SK-N-SH (cell line): Measurements from ENCODE around the gene ZNF609. TPM values are rescaled to one million over a fixed set of nuclear protein-coding genes. Genes with fewer than 3 reads are reported as not detected.

ENCODE experiments used
- CTCF ChIA-PET: fragments of 300-600, 350-600 bp; formaldehyde crosslinking; extraction: SDS; loops from one replicate; lab custom pipeline; 2021; lab: Yijun Ruan, JAX
- POLR2A ChIA-PET: fragments of 350-600 bp; sonication (Branson Sonifier 250); formaldehyde crosslinking; extraction: SDS; loops from one replicate; lab custom pipeline; 2020; ENCODE audit warnings: antibody characterized with exemption, inconsistent platforms; lab: Yijun Ruan, JAX
- DNase-seq: peaks from one replicate; pipeline ENCODE4 v3.0.0; 2012
- H2AFZ ChIP-seq: fragments of 200-600 bp; sonication (generic); 2 replicates; pipeline ENCODE4 v1.8.1; 2016; ENCODE audit warnings: antibody characterized with exemption, mild to moderate bottlenecking, low read depth
- H3F3A ChIP-seq: fragments of 200-600 bp; sonication (generic); replicated peaks from 2 replicates; pipeline ENCODE3; 2016; ENCODE audit warnings: antibody characterized with exemption, mild to moderate bottlenecking; ENCODE audit not compliant: insufficient read depth
- H3K27ac ChIP-seq, 2 experiments: fragments of 200-500 bp in 1 of 2; fragments of 200-600 bp in 1 of 2; sonication (Bioruptor generic) in 1 of 2; sonication (generic), shearing (Covaris generic) in 1 of 2; 2 replicates each; pipeline versions ENCODE4 v1.5.1 to v1.6.1; 2014 to 2016; ENCODE audit warnings: low read depth in 2 of 2, inconsistent platforms in 1 of 2, low read length in 1 of 2, mild to moderate bottlenecking in 1 of 2, mixed read lengths in 1 of 2
- H3K27me3 ChIP-seq: fragments of 200-600 bp; sonication (generic), shearing (Covaris generic); 2 replicates; pipeline ENCODE4 v1.6.1; 2016; ENCODE audit warnings: mixed run types; ENCODE audit not compliant: insufficient read depth
- H3K36me3 ChIP-seq, 2 experiments: fragments of 200-500 bp in 1 of 2; fragments of 200-600 bp in 1 of 2; sonication (Bioruptor generic) in 1 of 2; sonication (generic) in 1 of 2; replicated peaks in 1 of 2; 2 replicates each; pipeline versions ENCODE3 to v1.5.1; 2014 to 2016; ENCODE audit warnings: low read length in 1 of 2, mild to moderate bottlenecking in 1 of 2; ENCODE audit not compliant: insufficient read depth in 2 of 2, control insufficient read depth in 1 of 2
- H3K4me1 ChIP-seq, 2 experiments: fragments of 200-500 bp in 1 of 2; fragments of 200-600 bp in 1 of 2; sonication (Bioruptor generic) in 1 of 2; sonication (generic), shearing (Covaris generic) in 1 of 2; 2 replicates each; pipeline versions ENCODE4 v1.5.1 to v1.6.1; 2014 to 2016; ENCODE audit warnings: low read depth in 1 of 2, low read length in 1 of 2, mixed run types in 1 of 2; ENCODE audit not compliant: insufficient read depth in 2 of 2, control insufficient read depth in 1 of 2
- H3K4me2 ChIP-seq: fragments of 200-600 bp; sonication (generic), shearing (Covaris generic); 2 replicates; pipeline ENCODE4 v1.6.1; 2017; ENCODE audit warnings: mixed run types
- H3K4me3 ChIP-seq, 2 experiments: fragments of 200-500 bp in 1 of 2; fragments of 200-600 bp in 1 of 2; sonication (Bioruptor generic) in 1 of 2; sonication (generic), shearing (Covaris generic) in 1 of 2; 2 replicates each; pipeline versions ENCODE4 v1.5.1 to v1.8.1; 2014 to 2016; ENCODE audit warnings: low read depth in 2 of 2, inconsistent platforms in 1 of 2, low read length in 1 of 2, mild to moderate bottlenecking in 1 of 2, mixed read lengths in 1 of 2, moderate library complexity in 1 of 2
- H3K79me2 ChIP-seq: fragments of 200-600 bp; sonication (generic); 2 replicates; pipeline ENCODE4 v1.8.1; 2017; ENCODE audit warnings: mild to moderate bottlenecking; ENCODE audit not compliant: insufficient read depth
- H3K9ac ChIP-seq: fragments of 200-600 bp; sonication (generic); 2 replicates; pipeline ENCODE4 v1.6.1; 2017; ENCODE audit warnings: mixed run types
- H3K9me2 ChIP-seq: fragments of 200-600 bp; sonication (generic); 2 replicates; pipeline ENCODE4 v1.6.1; 2017; ENCODE audit warnings: mixed run types
- H3K9me3 ChIP-seq: fragments of 200-600 bp; sonication (generic); 2 replicates; pipeline ENCODE4 v1.6.1; 2017; ENCODE audit warnings: mixed run types, mild to moderate bottlenecking, moderate library complexity
- H4K20me1 ChIP-seq: fragments of 200-600 bp; sonication (generic); 2 replicates; pipeline ENCODE4 v1.6.1; 2017; ENCODE audit warnings: mild to moderate bottlenecking, mixed run types; ENCODE audit not compliant: insufficient read depth
- EP300 ChIP-seq, 2 experiments: IDR thresholded peaks; 2 replicates each; pipeline versions ENCODE4 v1.4.0 to v1.6.1; 2012; ENCODE audit warnings: borderline replicate concordance in 1 of 2, low read depth in 1 of 2, low read length in 1 of 2
- FOSL2 ChIP-seq: IDR thresholded peaks from 2 replicates; pipeline ENCODE4 v1.4.0; 2012; ENCODE audit warnings: low read depth, mild to moderate bottlenecking, moderate library complexity, borderline replicate concordance
- FOXM1 ChIP-seq: IDR thresholded peaks from 2 replicates; pipeline ENCODE4 v1.4.0; 2012; ENCODE audit warnings: low read depth, mild to moderate bottlenecking
- GATA2 ChIP-seq: sonication (generic); formaldehyde crosslinking; IDR thresholded peaks from 2 replicates; pipeline ENCODE4 v1.5.0; 2020; ENCODE audit warnings: mild to moderate bottlenecking, missing genetic modification reagents
- JUND ChIP-seq: IDR thresholded peaks from 2 replicates; pipeline ENCODE4 v1.4.0; 2012
- MXI1 ChIP-seq: IDR thresholded peaks from 2 replicates; pipeline ENCODE4 v1.6.1; 2012; ENCODE audit warnings: mild to moderate bottlenecking, low read depth, low read length, improper control_type of control experiment
- NFIC ChIP-seq: IDR thresholded peaks from 2 replicates; pipeline ENCODE4 v1.4.0; 2012; ENCODE audit warnings: borderline replicate concordance
- POLR2AphosphoS5 ChIP-seq: IDR thresholded peaks from 2 replicates; pipeline ENCODE4 v1.6.1; 2012; ENCODE audit warnings: low read depth, low read length
- RCOR1 ChIP-seq: fragments of 150-350 bp; IDR thresholded peaks from 2 replicates; pipeline ENCODE4 v1.6.1; 2017; ENCODE audit warnings: antibody characterized with exemption, low read length
- RFX5 ChIP-seq: IDR thresholded peaks from 2 replicates; pipeline ENCODE4 v1.6.1; 2012; ENCODE audit warnings: mild to moderate bottlenecking, improper control_type of control experiment, low read length
- SMC3 ChIP-seq: IDR thresholded peaks from 2 replicates; pipeline ENCODE4 v1.6.1; 2012; ENCODE audit warnings: low read depth, low read length, improper control_type of control experiment
- WGBS: methylation state at CpG from one replicate; pipeline ENCODE4 v1.1.6; 2017; ENCODE audit warnings: low lambda C conversion rate; 5-methylcytosine and 5-hydroxymethylcytosine counted together
- polyA plus RNA-seq, 3 experiments: library from polyadenylated mRNA; depleted of rRNA; stranded (reverse); fragments of >200 nt; gene quantifications; 2 replicates each; pipeline ENCODE4 v1.2.3, GENCODE V29; 2012
- TF ChIP-seq, protein P1 (sequence below): IDR thresholded peaks from 2 replicates; pipeline ENCODE4 v1.4.0; 2012; ENCODE audit warnings: low read depth, borderline replicate concordance
- TF ChIP-seq, protein P2 (sequence below): IDR thresholded peaks from 2 replicates; pipeline ENCODE4 v1.4.0; 2012; ENCODE audit warnings: low read depth
- TF ChIP-seq, protein P3 (sequence below): fragments of 150-350 bp; IDR thresholded peaks from 2 replicates; pipeline ENCODE4 v1.6.1; 2017; ENCODE audit warnings: antibody characterized with exemption, low read length, low read depth, borderline replicate concordance
- TF ChIP-seq, protein P4 (sequence below): IDR thresholded peaks from 2 replicates; pipeline ENCODE4 v1.4.0; 2012; ENCODE audit warnings: low read depth, borderline replicate concordance

Gene ZNF609
- polyA plus RNA-seq, 1 of the 3 experiments (the other 2 are of a cell fraction): 12.6 TPM

DNA sequence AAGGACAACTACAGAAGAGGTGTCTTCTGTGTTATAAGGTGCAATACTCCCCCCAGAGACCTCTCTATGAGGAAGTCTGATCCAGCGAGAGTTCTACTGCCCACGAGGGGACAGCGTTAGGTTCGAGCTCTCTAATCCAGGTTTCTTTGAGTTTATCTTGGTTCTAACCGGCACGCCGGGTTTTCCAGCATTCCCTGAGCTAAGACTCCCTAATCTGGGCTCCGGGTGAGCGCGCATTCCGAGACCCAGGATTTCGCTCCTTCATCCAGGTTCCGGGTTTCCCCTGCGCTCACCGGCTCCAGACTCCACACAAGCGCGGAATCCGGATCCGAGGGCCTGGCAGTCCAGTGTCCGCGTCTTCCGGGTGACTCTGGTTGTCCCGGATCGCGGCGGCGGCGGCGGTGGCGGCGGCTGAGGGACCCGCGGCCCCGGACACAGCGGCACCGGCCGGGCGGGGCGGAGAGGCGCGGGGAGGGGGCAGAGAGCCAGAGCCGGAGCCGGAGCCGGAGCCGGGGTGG is at the start of gene ZNF609 (continued):
- TF ChIP-seq, protein P1, sequence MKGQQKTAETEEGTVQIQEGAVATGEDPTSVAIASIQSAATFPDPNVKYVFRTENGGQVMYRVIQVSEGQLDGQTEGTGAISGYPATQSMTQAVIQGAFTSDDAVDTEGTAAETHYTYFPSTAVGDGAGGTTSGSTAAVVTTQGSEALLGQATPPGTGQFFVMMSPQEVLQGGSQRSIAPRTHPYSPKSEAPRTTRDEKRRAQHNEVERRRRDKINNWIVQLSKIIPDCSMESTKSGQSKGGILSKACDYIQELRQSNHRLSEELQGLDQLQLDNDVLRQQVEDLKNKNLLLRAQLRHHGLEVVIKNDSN: peak; percentile 52; the same call in 1 of the 2 replicates
- no peak for TF ChIP-seq FOXM1
- TF ChIP-seq, protein P2, sequence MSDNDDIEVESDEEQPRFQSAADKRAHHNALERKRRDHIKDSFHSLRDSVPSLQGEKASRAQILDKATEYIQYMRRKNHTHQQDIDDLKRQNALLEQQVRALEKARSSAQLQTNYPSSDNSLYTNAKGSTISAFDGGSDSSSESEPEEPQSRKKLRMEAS: peak; percentile 89
- no peak for TF ChIP-seq GATA2
- peak; percentile 81; the same call in 1 of the 2 replicates for TF ChIP-seq RFX5
- TF ChIP-seq JUND: peak; percentile 95
- peak; percentile 75 for TF ChIP-seq POLR2AphosphoS5
- peak; percentile 18; the same call in 1 of the 2 replicates for TF ChIP-seq SMC3
- peak; percentile 57 to 64; a peak in 3 of 4 replicates for TF ChIP-seq EP300 (IDR thresholded peaks at IDR 0.05; ENCODE audit: borderline replicate concordance in 1 of 2, low read depth in 1 of 2, low read length in 1 of 2)
- TF ChIP-seq FOSL2: peak; percentile 36; the same call in 1 of the 2 replicates
- TF ChIP-seq, protein P3, sequence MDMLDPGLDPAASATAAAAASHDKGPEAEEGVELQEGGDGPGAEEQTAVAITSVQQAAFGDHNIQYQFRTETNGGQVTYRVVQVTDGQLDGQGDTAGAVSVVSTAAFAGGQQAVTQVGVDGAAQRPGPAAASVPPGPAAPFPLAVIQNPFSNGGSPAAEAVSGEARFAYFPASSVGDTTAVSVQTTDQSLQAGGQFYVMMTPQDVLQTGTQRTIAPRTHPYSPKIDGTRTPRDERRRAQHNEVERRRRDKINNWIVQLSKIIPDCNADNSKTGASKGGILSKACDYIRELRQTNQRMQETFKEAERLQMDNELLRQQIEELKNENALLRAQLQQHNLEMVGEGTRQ: no peak
- TF ChIP-seq, all 33 proteins: peak for 25

DNA sequence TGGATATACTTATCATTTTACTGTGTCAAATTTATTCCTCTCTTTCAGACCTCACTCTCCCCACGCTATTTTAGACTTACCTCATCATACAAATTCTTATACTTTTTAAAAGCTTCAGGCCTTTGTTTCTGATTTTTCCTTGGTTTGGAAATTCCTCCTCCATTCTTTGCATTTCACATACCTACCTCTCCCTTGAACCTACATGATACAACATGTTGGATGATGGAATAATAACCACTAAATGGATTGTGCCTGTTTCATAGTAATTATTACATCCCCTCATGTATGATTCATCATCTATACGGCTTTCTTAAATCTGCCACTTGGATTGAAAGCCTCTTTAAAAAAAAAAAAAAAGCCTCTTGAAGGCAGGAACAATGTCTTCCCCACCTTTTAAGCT is 48.2 kb upstream of the ZNF609 start:
- H3K27ac ChIP-seq: no peak overlapping the region
- no peak overlapping the region for H3K4me3 ChIP-seq
- H3K36me3 ChIP-seq: peaks cover 50 to 76% of the 10 kb centered on the region in 2 experiments
- peaks cover 12% of the 10 kb centered on the region for H3F3A ChIP-seq
- H3K9me2 ChIP-seq: no peaks in the 10 kb centered on the region
- H3K27me3 ChIP-seq: no peaks in the 10 kb centered on the region
- TF ChIP-seq RCOR1 (no peak), NFIC (no peak), MXI1 (no peak), EP300 (IDR thresholded peaks at IDR 0.05; ENCODE audit: borderline replicate concordance in 1 of 2, low read depth in 1 of 2, low read length in 1 of 2) (no peak)
- TF ChIP-seq, protein P4, sequence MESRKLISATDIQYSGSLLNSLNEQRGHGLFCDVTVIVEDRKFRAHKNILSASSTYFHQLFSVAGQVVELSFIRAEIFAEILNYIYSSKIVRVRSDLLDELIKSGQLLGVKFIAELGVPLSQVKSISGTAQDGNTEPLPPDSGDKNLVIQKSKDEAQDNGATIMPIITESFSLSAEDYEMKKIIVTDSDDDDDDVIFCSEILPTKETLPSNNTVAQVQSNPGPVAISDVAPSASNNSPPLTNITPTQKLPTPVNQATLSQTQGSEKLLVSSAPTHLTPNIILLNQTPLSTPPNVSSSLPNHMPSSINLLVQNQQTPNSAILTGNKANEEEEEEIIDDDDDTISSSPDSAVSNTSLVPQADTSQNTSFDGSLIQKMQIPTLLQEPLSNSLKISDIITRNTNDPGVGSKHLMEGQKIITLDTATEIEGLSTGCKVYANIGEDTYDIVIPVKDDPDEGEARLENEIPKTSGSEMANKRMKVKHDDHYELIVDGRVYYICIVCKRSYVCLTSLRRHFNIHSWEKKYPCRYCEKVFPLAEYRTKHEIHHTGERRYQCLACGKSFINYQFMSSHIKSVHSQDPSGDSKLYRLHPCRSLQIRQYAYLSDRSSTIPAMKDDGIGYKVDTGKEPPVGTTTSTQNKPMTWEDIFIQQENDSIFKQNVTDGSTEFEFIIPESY: no peak
- TF ChIP-seq, all 33 proteins: peak for 0
- H3K9ac ChIP-seq: no peak overlapping the region
- 95% methylated on average over 2 of the region's 2 CpGs for WGBS
- CTCF ChIA-PET: interaction anchor here (1.1 to 3.4 kb wide), 3 partner anchors 269 to 315 kb away, joined by 3 to 10 read pairs (median 5); no protein-coding TSS in a partner anchor
- DNase-seq: no peak
- H3K4me1 ChIP-seq: no peaks in the 10 kb centered on the region
- H3K9me3 ChIP-seq: no peaks in the 10 kb centered on the region
- no peaks in the 10 kb centered on the region for H3K79me2 ChIP-seq
- no peaks in the 10 kb centered on the region for H4K20me1 ChIP-seq
- no peak overlapping the region for H3K4me2 ChIP-seq
- POLR2A ChIA-PET: no interaction called here
- no peak overlapping the region for H2AFZ ChIP-seq
